Activated CD8-positive, alpha-beta memory T cell treated with anti-CD3 and anti-CD28 coated beads, Interleukin-2, amount 50 U/mL, for 48 hours (primary cell): ENCODE results near the gene TMEM63B.
"Not testable (repeated sequence)": the region's sequence is repeated elsewhere in the genome, so short reads cannot be mapped to it uniquely, and the experiment has no call there.

Experiments
- DNase-seq: peaks from one replicate; pipeline ENCODE4 v3.0.0-alpha.2; 2020

Gene TMEM63B

DNA sequence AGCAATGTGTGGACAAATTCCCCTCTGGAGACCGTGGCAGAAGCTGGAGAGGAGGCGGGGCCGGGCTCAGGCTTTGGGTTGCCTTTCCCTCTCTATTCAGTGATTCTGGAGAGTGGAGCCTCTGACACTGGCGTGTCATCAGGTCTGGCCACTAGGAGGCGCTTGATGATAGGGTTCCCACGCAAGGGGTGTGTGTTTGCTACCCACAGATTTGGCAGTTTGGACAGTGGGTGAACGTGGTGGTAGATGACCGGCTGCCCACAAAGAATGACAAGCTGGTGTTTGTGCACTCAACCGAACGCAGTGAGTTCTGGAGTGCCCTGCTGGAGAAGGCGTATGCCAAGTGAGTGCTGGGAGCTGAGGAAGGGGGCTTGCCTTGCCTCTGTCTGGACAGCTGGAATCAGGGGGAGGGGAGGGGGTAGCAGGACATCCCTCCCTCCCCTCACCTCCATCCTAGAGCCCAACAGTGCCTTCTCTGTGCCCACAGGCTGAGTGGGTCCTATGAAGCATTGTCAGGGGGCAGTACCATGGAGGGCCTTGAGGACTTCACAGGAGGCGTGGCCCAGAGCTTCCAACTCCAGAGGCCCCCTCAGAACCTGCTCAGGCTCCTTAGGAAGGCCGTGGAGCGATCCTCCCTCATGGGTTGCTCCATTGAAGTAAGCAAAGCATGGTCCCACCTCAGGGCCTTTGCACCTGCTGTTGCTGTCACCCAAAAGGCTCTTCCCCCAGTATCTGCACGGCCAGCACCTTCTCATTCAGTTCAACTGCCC is 45.6 kb downstream of the TMEM63B start:
- DNase-seq, result peak; percentile 92

DNA sequence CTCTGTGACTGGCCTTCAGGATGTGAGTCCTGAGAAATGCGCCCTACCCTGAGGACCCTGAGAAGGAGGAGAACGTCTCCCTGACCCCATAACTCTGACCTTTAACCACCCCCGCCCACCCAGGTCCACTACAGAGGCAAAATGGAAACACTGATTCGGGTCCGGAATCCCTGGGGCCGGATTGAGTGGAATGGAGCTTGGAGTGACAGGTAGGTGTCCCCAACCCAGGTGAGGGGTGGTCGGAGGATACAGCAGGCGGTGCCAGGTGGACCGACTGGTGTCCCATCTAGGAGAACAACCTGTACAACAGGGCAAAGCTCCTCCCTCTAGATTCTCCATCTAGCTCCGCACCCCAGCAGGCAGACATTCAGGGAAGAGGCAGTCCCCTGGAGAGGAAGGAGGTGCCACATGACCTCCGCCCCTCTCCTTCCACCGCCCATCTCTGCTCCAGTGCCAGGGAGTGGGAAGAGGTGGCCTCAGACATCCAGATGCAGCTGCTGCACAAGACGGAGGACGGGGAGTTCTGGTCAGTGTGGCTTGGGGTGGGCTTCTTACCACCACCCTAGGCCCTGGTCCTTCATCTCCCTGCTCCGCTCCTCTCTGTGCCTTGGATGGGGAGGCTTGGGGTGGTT is 48.9 kb downstream of the TMEM63B start:
- DNase-seq, result no peak

DNA sequence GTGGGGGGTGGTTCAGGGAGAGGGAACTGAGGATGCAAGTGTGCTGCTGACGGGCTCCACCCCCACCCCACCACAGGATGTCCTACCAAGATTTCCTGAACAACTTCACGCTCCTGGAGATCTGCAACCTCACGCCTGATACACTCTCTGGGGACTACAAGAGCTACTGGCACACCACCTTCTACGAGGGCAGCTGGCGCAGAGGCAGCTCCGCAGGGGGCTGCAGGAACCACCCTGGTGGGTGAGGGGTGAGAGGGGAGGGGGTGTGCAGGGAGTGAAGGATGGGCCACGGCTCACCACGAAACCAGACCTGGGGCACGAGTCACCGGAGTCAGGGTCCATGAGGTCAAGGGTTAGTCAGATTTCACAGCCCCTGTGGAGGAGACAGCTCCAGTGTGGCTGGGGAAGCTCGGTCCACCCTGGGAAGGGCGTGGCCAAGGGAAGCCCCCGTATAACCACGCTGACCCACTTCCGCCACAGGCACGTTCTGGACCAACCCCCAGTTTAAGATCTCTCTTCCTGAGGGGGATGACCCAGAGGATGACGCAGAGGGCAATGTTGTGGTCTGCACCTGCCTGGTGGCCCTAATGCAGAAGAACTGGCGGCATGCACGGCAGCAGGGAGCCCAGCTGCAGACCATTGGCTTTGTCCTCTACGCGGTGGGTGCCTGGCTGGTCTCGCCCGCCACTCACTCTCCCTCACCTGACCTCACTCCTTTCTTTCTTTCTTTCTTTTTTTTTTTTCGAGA is 49.6 kb downstream of the TMEM63B start:
- DNase-seq, result no peak

DNA sequence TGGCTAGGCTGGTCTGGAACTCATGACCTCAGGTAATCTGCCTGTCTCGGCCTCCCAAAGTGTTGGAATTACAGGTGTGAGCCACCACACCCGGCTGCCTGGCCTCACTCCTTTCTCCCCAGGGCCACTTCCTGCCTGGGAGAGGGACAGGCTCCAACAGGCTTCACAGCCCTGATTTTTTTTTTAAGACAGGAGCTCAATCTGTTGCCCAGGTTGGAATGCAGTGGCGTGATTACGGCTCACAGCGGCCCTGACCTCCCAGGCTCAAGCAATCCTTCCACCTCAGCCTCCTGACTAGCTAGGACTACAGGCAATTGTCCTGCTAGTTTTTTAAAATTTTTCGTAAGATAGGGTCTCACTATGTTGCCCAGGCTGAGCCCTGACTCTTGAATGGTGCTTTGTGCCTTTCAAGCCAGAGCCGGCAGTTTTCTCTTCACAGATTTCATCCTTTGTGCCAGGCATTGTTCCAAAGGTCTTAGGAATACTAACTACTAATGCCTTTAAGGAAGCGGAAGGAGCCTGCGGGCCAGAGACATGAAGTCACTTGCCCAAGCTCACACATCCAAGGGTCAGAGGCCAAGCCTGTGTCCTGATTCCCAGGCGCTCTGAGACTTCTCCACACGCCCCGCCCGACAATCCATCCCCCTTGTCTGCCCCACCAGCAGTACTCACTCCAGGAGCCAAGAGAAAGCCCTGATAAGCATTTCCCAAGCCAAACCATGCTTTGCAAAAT is 50.5 kb downstream of the TMEM63B start:
- no peak for DNase-seq

DNA sequence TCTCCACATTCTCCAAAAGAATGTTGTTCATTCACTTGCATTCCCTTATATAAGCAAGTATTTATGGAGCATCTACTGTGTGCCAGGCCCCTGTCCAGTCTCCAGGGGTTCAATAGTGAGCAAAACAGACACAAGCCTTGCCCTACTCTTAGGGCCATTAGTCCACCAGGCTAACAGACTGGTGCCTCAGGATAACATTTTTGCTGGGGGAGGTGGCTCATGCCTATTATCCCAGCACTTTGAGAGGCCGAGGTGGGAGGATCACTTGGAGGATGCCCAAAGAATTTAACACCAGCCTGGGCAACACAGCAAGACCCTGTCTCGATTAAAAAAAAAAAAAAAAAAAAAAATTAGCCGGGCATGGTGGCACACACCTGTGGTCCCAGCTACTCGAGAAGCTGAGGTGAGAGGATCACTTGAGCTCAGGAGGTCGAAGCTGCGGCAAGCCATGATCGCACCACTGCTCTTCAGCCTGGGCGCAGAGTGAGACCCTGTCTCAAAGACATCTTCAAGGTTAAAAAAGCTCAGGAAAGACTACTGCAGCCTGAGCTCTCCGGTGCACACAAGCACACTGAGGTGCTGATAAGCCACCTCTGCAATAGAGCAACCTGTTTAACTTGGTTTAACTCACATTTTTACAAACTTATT is 51.2 kb downstream of the TMEM63B start:
- DNase-seq, result no peak

DNA sequence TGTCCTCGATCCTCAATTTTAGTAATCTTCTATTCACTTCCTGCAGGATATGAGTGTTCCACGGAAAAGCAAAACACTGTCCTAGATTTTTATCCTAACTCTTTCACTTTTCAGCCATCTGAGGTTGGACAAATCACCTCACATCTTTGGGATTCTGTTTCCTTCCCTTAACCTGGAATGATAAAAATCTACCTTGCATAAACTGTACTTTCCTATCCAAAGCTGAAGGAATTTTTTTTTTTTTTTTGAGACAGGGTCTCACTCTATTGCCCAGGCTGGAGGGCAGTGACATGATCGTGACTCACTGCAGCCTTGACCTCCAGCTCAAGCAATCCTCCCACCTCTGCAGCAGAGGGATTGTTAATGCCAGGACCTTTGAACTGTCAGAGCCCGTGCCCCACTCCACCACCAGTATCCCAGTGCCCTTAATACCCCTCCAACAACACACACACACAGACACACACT is 51.8 kb downstream of the TMEM63B start:
- no peak for DNase-seq

DNA sequence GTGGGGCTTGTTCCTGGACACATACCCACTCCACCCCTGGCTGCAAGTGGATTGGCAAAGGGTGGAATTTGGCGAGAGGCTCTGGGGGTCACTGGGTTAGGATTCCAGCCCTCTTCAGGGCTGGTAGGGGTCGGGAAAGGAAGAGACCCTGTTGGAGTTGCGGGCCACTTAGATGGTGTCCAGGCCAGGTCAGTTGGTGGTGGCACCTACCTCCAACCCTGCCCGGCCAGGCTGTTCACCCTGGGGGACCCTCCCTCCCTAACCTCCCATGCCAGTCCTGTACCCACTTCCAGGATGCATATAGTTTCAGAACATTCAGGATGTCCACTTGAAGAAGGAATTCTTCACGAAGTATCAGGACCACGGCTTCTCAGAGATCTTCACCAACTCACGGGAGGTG is 52.3 kb downstream of the TMEM63B start:
- DNase-seq, result no peak

DNA sequence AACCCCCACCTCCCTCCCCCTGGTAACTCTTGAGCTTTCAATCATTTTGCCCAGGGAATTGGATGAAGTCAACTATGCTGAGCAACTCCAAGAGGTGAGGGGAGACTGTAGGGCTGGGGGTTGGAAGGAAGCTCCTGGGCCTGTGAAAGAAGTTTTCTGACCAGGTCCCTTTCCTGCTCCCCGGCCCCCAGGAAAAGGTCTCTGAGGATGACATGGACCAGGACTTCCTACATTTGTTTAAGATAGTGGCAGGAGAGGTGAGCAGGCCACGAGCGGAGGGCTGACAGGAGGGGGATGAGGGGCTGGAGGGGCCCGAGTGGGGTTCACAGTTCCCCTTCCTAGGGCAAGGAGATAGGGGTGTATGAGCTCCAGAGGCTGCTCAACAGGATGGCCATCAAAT is 53.1 kb downstream of the TMEM63B start:
- no peak for DNase-seq

DNA sequence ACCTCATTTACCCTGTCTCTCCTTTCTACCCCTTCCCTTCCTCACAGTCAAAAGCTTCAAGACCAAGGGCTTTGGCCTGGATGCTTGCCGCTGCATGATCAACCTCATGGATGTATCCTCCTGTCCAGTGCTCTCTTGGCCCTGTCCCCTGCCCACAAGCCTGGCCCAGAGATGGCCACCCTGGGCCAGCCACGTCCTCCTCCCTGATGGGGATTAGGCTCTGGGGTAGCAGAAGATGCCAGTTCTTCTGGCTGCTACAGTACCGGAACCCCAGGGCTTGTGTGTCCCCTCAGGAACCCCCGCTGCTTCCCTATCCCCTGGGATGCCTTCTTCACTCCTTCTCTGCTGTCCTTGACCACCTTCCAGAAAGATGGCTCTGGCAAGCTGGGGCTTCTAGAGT is 53.5 kb downstream of the TMEM63B start:
- DNase-seq, result no peak

DNA sequence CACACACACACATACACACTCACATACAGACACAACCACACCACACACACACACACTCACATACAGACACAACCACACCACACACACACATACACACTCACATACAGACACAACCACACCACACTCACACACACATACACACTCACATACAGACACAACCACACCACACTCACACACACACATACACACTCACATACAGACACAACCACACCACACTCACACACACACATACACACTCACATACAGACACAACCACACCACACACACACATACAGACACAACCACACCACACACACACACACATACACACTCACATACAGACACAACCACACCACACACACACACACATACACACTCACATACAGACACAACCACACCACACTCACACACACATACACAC is 54.4 kb downstream of the TMEM63B start:
- DNase-seq, result not testable (repeated sequence)

DNA sequence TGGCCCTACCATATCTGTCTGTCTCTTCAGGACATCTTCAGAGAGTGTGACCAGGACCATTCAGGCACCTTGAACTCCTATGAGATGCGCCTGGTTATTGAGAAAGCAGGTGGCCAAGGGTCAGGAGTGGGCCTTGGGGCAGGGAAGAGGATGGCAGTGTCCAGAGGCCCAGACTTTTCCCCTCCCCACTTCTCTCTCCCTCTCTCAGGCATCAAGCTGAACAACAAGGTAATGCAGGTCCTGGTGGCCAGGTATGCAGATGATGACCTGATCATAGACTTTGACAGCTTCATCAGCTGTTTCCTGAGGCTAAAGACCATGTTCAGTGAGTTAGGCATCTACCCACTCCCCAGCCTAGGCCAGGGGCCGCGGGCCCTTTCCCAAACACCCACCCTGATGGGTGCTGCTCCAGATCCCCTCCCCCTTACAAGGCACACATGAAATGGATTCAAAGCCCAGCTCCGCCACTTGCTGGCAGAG is 55.6 kb downstream of the TMEM63B start:
- DNase-seq, result no peak

DNA sequence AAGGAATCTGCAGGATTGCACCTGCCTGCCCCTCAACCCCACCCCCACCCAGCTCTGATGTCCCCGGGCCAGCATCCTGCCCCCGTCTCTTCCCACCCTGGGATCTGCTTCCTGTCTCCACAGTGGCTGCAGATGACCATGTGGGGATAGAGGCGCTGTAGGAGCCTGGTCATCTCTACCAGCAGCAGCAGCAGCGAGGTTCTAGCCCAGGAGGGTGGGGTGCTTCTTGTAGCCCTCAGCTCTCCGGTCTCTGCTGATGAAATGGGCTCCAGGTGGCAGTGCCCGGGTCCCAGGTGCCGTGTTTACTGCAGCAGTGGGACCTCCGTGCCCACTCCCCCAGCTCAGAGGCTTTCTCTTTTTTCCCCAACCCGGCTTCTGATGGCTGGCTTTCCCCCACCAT is 56.4 kb downstream of the TMEM63B start:
- no peak for DNase-seq

DNA sequence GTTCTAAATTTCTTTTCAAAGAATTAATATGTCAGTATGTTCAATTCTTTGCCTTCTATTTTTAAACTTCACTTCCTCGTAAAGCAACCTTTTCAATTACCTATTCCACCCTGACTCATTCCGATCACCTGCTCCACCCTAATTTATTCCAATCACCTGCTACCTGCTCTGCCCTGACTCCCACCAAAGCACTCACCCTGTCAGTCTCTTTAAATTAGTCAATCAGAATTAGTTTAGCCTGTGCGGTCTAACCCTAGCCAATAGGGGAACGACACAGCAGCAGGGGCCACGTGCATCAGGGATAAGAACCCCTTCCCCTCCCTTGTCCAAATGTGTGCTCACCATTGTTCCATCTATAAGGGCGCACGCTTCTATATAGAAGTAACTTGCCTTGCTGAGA is 58.0 kb downstream of the TMEM63B start:
- not testable (repeated sequence) for DNase-seq

DNA sequence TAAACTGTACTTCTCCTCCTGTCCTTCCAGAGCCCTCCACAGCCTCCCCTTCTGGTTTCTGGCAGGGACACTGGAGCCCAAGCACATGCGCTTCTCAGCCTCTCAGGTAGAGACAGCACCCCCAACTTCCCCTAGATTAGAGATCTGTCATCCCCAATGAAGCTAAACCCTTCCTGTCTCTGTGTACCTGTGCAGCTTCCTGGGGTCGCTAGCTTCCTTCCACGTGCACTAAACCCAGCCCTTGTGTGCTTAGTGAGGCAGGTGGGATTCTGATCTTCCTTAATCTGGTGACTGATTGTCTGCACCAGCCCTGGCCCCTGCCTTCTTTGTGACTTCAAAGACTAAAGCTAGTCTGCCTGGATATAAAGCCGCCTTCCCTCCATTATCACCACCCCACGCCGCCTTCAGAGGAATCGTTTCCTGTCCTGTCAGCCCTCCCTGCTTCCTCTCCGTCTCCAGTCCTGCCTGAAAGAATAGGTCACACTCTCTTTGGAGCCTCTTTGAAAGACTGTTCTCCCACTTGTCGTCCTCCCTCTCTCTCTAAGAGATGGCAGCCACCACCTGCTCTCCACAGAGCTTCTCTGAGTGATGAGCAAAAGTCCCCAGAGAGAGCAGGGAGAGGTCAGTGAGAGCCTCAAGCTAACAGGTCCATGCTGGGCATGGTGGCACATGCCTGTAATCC is 58.7 kb downstream of the TMEM63B start:
- DNase-seq, result no peak

DNA sequence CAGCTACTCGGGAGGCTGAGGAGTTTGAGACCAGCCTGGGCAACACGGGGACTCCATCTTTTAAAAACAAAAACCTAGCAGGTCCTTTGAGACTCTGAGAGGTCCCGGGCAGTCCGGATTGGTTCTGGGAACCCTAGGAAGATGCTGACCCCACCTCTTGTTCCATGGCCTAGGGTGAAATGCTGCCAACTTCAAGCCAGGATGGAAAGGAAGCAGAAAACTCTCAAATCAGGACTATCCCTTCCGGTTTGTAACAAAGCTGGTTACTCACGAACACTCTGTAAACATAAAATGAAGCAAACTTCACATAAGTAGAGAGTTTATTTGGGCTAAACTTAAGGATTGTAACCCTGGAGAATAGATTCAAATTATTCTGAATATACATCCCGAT is 59.3 kb downstream of the TMEM63B start:
- DNase-seq, result no peak

DNA sequence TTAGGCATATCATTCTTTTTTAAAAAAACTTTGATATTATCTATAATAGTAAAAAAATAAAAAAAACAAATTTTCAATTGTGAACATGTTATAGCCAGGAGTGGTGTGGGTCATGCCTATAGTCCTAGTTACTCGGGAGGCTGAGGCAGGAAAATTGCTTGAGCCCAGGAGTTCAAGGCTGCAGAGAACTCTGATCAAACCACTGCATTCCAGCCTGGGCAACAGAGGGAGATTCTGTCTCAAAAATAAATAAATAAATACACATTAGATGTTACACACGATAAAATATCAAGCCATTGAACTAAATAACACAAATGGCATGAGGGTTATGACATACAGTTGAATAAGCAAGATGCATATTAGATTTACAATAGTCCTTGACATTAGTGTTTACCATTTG is 61.5 kb downstream of the TMEM63B start:
- no peak for DNase-seq

DNA sequence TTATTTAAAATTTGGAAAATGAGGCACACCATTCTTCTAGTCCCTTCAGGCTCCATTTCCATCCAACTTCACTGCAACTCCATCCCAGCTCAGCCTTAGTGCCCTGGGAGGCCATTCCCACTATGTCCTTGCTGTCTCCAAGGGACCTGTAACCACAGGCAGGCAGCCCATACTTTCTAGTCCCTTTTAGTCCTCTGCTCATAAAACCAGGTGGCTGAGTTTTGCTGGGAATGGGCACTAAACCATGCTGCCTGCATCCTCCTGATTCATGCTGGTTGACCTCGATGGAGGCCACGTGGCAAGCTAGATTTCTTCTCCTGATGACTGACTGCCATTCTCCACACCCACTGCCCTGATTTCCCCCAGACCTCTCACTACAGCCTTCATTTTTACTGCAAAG is 61.9 kb downstream of the TMEM63B start:
- DNase-seq, result no peak

DNA sequence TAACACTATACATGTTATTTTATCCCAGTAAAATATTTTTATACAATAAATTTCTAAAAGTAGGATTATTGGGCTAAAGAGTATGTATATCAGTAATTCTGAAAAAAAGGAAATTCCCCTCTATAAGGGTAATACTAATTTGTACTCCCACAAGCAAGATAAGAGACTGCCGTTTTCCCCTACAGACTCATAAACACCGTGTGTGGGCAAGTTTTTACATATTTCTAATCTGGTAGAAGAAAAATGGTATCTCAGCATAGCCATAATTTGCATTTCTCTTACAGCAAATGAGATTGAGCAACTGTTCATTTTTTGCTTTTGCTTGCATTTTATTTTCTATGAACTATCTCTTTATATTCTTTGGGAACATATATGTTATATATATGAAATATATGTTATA is 63.4 kb downstream of the TMEM63B start:
- no peak for DNase-seq

DNA sequence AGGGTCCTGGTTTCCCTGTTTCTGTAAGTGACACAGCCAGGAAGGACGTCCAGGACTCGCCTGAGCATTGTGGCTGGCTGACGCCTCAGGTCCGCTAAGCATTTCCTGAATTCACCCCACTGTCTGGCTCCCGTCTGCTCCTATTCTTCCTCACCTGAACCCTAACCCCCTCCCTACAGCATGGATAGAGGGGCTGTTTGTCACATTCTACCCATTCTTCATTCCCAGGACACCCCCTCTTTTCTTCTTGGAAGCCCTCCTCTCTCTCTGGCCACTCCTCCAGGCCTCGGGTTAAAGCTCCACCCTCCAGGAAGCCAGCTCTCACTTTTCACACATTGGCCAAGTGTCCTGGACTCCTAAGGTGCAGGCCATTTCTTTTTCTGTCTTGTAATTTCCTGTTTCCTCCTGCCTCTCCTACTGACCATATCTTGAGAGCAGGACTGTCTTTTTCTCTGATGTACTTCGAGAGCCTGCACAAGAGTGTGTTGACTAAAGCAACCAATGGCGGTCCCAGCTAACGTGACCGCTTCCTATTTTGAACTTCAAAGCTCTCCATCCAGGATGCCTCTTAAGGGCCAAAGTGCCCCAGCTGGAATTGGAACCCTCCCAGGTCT is 65.2 kb downstream of the TMEM63B start:
- no peak for DNase-seq

DNA sequence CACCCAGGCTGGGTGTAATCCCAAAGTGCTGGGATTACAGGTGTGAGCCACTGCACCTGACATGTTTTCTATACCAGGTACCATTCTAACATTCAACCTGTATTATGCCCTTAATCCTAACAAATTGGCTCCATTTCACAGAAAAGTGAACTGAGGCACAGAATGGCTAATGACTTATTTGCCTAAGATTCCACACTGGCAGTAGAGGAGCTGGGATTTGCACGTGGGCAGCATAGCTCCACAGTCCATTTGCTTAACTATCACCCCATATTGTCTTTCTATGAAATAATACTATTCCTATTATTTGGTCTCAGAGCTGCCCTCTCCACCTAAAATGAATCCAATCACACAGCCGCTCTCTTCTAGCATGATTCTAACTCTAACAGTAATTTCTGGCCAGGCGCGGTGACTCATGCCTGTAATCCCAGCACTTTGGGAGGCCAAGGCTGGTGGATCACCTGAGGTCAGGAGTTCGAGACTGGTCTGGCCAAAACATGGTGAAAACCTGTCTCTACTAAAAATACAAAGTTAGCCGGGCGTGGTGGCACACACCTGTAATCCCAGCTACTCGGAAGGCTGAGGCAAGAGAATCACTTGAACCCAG is 66.1 kb downstream of the TMEM63B start:
- no peak for DNase-seq

DNA sequence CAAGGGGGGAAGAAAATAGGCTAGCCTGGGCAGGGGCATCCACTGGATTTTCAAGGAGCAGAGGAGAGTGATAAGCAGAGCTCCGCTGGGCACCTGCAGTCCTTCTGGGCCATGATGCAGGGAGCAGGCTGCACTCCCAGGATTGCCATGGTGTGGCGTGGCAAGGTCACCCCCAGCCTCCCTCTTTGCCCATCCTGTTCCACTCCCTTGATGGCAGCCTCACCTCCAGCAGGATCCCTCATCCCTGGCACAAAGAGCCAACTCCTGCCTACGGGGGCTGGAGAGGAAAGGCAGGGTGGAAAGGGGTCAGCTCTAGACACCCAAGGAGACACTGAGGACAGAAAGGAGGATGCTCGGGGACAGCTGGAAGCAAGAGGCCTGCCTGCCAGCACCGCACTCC is 67.0 kb downstream of the TMEM63B start:
- DNase-seq, result no peak
